Mammary epithelial cell (primary cell): ENCODE results near the gene CTAGE1.

Experiments used
- CTCF ChIP-seq, 2 donors: IDR thresholded peaks in 1 of 2; conservative IDR thresholded peaks in 1 of 2; 2 replicates each; pipeline ENCODE4 v1.5.1; 2011 to 2012; ENCODE audit warnings: inconsistent platforms in 2 of 2, low read length in 2 of 2, mild to moderate bottlenecking in 2 of 2, control low read depth in 1 of 2, low read depth in 1 of 2; ENCODE audit not compliant: insufficient read depth in 1 of 2; ENCODE audit errors: extremely low read depth in 1 of 2
- EZH2 ChIP-seq: IDR thresholded peaks from 2 replicates; pipeline ENCODE4 v1.6.1; 2012; ENCODE audit warnings: low read length, inconsistent platforms, borderline replicate concordance

- TF ChIP-seq CTCF (conservative IDR thresholded peaks at IDR 0.05 in 1 of 2, IDR thresholded peaks at IDR 0.05 in 1 of 2; ENCODE audit: extremely low read depth in 1 of 2, insufficient read depth in 1 of 2, low read depth in 1 of 2, low read length in 2 of 2), result no peak
- TF ChIP-seq EZH2, result no peak
Observed at GRCh38 chr18:22368021-22368420, 49.7 kb downstream of the CTAGE1 start.
